ENCODE data around the gene STK24.

DNA sequence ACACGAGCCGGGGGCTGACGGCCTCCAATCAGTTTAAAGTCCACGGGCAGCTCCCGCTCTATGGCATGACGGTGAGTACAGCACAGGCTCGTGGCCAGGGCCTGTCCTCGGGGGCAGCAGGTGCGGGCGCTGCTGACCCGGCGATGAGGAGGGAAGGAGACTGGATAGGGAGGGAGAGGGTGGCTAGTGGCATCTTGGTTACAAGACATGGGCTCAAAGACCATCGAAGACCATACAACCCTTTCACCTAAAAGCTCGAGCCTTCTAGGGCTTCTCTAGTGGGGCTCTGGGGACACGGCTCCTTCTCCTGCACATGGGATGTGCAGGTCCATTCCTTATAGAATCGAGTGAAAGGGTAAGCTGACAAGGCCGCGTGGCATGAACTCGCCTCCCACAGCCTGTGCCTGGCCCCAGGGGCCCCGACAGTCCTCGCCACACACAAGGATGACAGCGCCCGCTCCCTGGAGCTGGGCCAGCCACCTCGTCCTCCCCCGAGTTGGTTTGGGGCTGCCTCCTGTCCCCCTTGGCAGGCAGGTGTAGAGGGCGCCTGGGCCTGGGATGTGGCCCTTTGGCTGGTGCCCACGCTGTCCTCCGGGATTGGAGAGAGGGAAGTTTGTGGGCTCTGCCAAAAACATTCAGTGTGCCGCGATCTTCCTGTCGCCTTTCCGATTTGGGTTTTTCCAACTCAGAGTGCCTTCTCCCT is 137.6 kb downstream of the STK24 start:
- no peak for TF ChIP-seq EZH2 (IDR thresholded peaks at IDR 0.05; ENCODE audit: low read length, missing control alignments)
- no peak for TF ChIP-seq CTCF (conservative IDR thresholded peaks at IDR 0.05 in 1 of 2, IDR thresholded peaks at IDR 0.05 in 1 of 2; ENCODE audit: low read depth in 1 of 2, low read length in 2 of 2)
